CD14-positive monocyte (primary cell): ENCODE measurements around the gene FAM193A. TPM values are rescaled to one million over a fixed set of nuclear protein-coding genes. Genes with fewer than 3 reads are reported as not detected.

Experiments used
- DNase-seq, 3 donors: peaks; one replicate each; pipeline ENCODE4 v3.0.0-alpha.2; 2011 to 2022
- H2AFZ ChIP-seq: 2 replicates; pipeline ENCODE4 v1.6.0; 2012; ENCODE audit warnings: mild to moderate bottlenecking, low read depth, low read length, inconsistent platforms; ENCODE audit not compliant: insufficient read depth, poor library complexity, severe bottlenecking
- H3K27ac ChIP-seq, 2 donors: 1 replicate in 1 of 2; 2 replicates in 1 of 2; pipeline ENCODE4 v1.5.1; 2012 to 2013; ENCODE audit warnings: low read length in 2 of 2, control low read depth in 1 of 2, inconsistent platforms in 1 of 2, low read depth in 1 of 2, mild to moderate bottlenecking in 1 of 2
- H3K27me3 ChIP-seq, 2 donors: one replicate each; pipeline versions ENCODE4 v1.6.0 to v1.6.1; 2011 to 2013; ENCODE audit warnings: low read length in 2 of 2; ENCODE audit not compliant: control insufficient read depth in 2 of 2, insufficient read depth in 2 of 2
- H3K36me3 ChIP-seq, 2 donors: replicated peaks in 1 of 2; 1 replicate in 1 of 2; 2 replicates in 1 of 2; pipeline versions ENCODE4 v1.5.1 to v1.6.1; 2012 to 2013; ENCODE audit warnings: low read length in 2 of 2, control low read depth in 1 of 2, inconsistent platforms in 1 of 2, mild to moderate bottlenecking in 1 of 2; ENCODE audit not compliant: insufficient read depth in 2 of 2, control insufficient read depth in 1 of 2
- H3K4me1 ChIP-seq, 2 donors: 1 replicate in 1 of 2; 2 replicates in 1 of 2; pipeline versions ENCODE4 v1.5.1 to v1.6.1; 2012 to 2013; ENCODE audit warnings: low read length in 2 of 2, control low read depth in 1 of 2, inconsistent platforms in 1 of 2, mild to moderate bottlenecking in 1 of 2, moderate library complexity in 1 of 2; ENCODE audit not compliant: insufficient read depth in 2 of 2, control insufficient read depth in 1 of 2
- H3K4me2 ChIP-seq: replicated peaks from 2 replicates; pipeline ENCODE3; 2012; ENCODE audit warnings: low read length, moderate library complexity, mild to moderate bottlenecking; ENCODE audit not compliant: poor library complexity, severe bottlenecking; ENCODE audit errors: extremely low read depth
- H3K4me3 ChIP-seq, 3 experiments: fragments of 200-600 bp in 1 of 3; sonication (generic) in 1 of 3; replicated peaks in 1 of 3; 1 replicate in 2 of 3; 2 replicates in 1 of 3; pipeline ENCODE4 v1.5.1; 2011 to 2013; ENCODE audit warnings: low read length in 3 of 3, mild to moderate bottlenecking in 3 of 3, control low read depth in 2 of 3, low read depth in 2 of 3, inconsistent platforms in 1 of 3, moderate library complexity in 1 of 3
- H3K79me2 ChIP-seq: 2 replicates; pipeline ENCODE4 v1.6.0; 2012; ENCODE audit warnings: mild to moderate bottlenecking, control low read depth, inconsistent platforms, low read length, moderate library complexity; ENCODE audit not compliant: insufficient read depth
- H3K9ac ChIP-seq: 2 replicates; pipeline ENCODE4 v1.6.0; 2017; ENCODE audit warnings: low read length, mild to moderate bottlenecking; ENCODE audit not compliant: insufficient read depth, poor library complexity, severe bottlenecking
- H3K9me3 ChIP-seq, 2 donors: replicated peaks in 1 of 2; 1 replicate in 1 of 2; 2 replicates in 1 of 2; pipeline versions ENCODE4 v1.5.1 to v1.6.1; 2012 to 2013; ENCODE audit warnings: low read length in 2 of 2, control low read depth in 1 of 2; ENCODE audit not compliant: control insufficient read depth in 1 of 2, insufficient read depth in 1 of 2
- H4K20me1 ChIP-seq: 2 replicates; pipeline ENCODE4 v1.6.0; 2012; ENCODE audit warnings: mild to moderate bottlenecking, low read length, control low read depth, moderate library complexity; ENCODE audit not compliant: insufficient read depth
- H3K27ac Mint-ChIP-seq, 7 donors: one replicate each; pipeline ENCODE4 v1.8.0; 2020; ENCODE audit warnings: mild to moderate bottlenecking in 7 of 7, mixed read lengths in 7 of 7, moderate library complexity in 6 of 7, inconsistent platforms in 2 of 7
- H3K27me3 Mint-ChIP-seq, 3 donors: one replicate each; pipeline ENCODE4 v1.8.0; 2021 to 2022; ENCODE audit warnings: low read depth in 3 of 3, mild to moderate bottlenecking in 3 of 3, mixed read lengths in 3 of 3, moderate library complexity in 3 of 3, inconsistent platforms in 1 of 3
- H3K36me3 Mint-ChIP-seq, 2 donors: one replicate each; pipeline ENCODE4 v1.8.0; 2020; ENCODE audit warnings: mixed read lengths in 2 of 2, inconsistent platforms in 1 of 2, mild to moderate bottlenecking in 1 of 2
- H3K4me1 Mint-ChIP-seq: one replicate; pipeline ENCODE4 v1.8.0; 2020; ENCODE audit warnings: mild to moderate bottlenecking, mixed read lengths
- H3K4me3 Mint-ChIP-seq, 2 donors: one replicate each; pipeline ENCODE4 v1.8.0; 2020; ENCODE audit warnings: mild to moderate bottlenecking in 2 of 2, mixed read lengths in 2 of 2, moderate library complexity in 1 of 2
- H3K9me3 Mint-ChIP-seq, 7 donors: one replicate each; pipeline ENCODE4 v1.8.0; 2020 to 2022; ENCODE audit warnings: mixed read lengths in 7 of 7, mild to moderate bottlenecking in 6 of 7, moderate library complexity in 6 of 7, inconsistent platforms in 2 of 7
- CTCF ChIP-seq: fragments of 200-600 bp; IDR thresholded peaks from one replicate; pipeline ENCODE4 v1.8.0; 2022; ENCODE audit warnings: antibody characterized with exemption, mild to moderate bottlenecking
- WGBS: methylation state at CpG from one replicate; pipeline ENCODE4 v1.1.5; 2013; ENCODE audit warnings: missing lambda C conversion rate; ENCODE audit not compliant: insufficient coverage; 5-methylcytosine and 5-hydroxymethylcytosine counted together
- intact Hi-C, 2 donors: fragments of 100-400 bp; cut with micrococcal nuclease; formaldehyde crosslinking; loops; one replicate each; pipeline versions ENCODE4 v1.15.0 to v1.15.1; 2023
- polyA plus RNA-seq, 3 donors: library from polyadenylated mRNA; depleted of rRNA in 1 of 3; unstranded in 2 of 3; stranded (reverse) in 1 of 3; fragments of 300-500 nt in 2 of 3; fragments of >200 nt in 1 of 3; fragmentation: Illumina TruSeq in 2 of 3; gene quantifications; 1 replicate in 2 of 3; 2 replicates in 1 of 3; pipeline ENCODE4 v1.2.3, GENCODE V29; 2012 to 2021

The FAM193A gene
- polyA plus RNA-seq, 3 donors = 0.66 to 11.8 (median 0.82) TPM

DNA sequence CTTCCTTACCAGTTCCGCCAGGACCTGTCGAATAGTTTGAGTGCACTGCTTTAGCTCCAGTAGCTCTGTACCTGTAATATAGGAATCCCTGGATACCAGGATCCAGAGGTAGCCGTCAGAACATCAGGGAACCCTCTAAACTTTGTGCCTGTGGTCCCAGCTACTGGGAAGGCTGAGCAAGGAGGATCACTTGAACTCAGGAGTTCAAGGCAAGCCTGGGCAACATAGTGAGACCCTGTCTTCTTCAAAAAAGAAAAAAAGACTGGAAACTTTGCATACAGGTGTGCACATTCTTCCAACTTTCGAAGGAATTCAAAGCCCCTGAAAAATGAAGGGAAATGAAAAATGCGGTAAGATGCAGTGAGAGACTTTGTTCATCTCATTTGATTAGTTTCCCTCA, 32.6 kb upstream of the FAM193A start:
- H3K4me2 ChIP-seq = no peak overlapping the region
- intact Hi-C loops = no loop called here
- H3K4me3 Mint-ChIP-seq = no peak overlapping the region
- peaks cover 61 to 85% of the 10 kb centered on the region in 2 donors for H3K36me3 Mint-ChIP-seq
- peaks cover 0 to 5% (median 0%) of the 10 kb centered on the region in 3 donors for H3K27me3 Mint-ChIP-seq
- H3K9me3 Mint-ChIP-seq = no peaks in the 10 kb centered on the region
- H3K27me3 ChIP-seq = no peaks in the 10 kb centered on the region
- peak overlapping the region in 1 of 2 donors; percentile 56 for H3K27ac ChIP-seq
- peaks cover 69% of the 10 kb centered on the region for H3K79me2 ChIP-seq
- H3K36me3 ChIP-seq = peaks cover 43 to 88% of the 10 kb centered on the region in 2 donors
- peak overlapping the region in 4 of 7 donors; percentile 2 to 69 (median 27) for H3K27ac Mint-ChIP-seq
- DNase-seq = no peak
- TF ChIP-seq CTCF = no peak
- WGBS = 97% methylated on average over 3 of the region's 5 CpGs
- H3K4me3 ChIP-seq = no peak overlapping the region
- peaks cover 65% of the 10 kb centered on the region for H4K20me1 ChIP-seq
- no peak overlapping the region for H2AFZ ChIP-seq
- H3K4me1 Mint-ChIP-seq = no peaks in the 10 kb centered on the region
- no peaks in the 10 kb centered on the region for H3K9me3 ChIP-seq
- H3K4me1 ChIP-seq = no peaks in the 10 kb centered on the region
- no peak overlapping the region for H3K9ac ChIP-seq

DNA sequence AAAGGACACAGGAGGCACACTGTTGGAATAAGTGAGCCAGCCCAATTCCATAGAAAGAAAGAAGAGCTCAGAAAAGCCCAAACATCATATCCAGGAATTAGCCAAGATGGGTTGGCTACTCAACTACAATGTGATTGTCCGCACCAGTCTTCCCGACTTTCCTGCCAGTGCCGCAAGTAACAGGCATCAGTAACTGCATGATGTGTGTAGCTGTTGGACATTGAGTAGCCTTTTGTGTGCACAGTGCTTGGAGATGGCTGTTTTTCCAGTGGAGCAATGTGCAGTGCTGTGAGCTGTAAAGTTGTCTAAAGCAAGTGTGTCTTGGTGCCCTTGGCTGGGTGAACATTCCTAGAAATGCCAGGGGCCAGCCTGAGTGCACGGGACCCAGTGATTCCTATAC, 29.2 kb upstream of the FAM193A start:
- intact Hi-C loops = no loop called here
- no peak for DNase-seq
- WGBS = 98% methylated on average over 4 of the region's 4 CpGs
- peaks cover 42 to 85% of the 10 kb centered on the region in 2 donors for H3K36me3 ChIP-seq
- H3K9me3 Mint-ChIP-seq = no peaks in the 10 kb centered on the region
- TF ChIP-seq CTCF = no peak
- no peaks in the 10 kb centered on the region for H3K4me1 ChIP-seq
- peaks cover 57% of the 10 kb centered on the region for H3K79me2 ChIP-seq
- peak overlapping the region in 2 of 7 donors; percentile 13 to 28 for H3K27ac Mint-ChIP-seq
- no peaks in the 10 kb centered on the region for H3K9me3 ChIP-seq
- H3K9ac ChIP-seq = no peak overlapping the region
- H3K36me3 Mint-ChIP-seq = peaks cover 57 to 81% of the 10 kb centered on the region in 2 donors
- no peaks in the 10 kb centered on the region for H3K27me3 Mint-ChIP-seq
- no peak overlapping the region for H3K4me3 ChIP-seq
- H3K27me3 ChIP-seq = no peaks in the 10 kb centered on the region
- peaks cover 74% of the 10 kb centered on the region for H4K20me1 ChIP-seq
- H3K27ac ChIP-seq = peak overlapping the region in 1 of 2 donors; percentile 10
- H3K4me2 ChIP-seq = no peak overlapping the region
- H2AFZ ChIP-seq = no peak overlapping the region
- H3K4me1 Mint-ChIP-seq = no peaks in the 10 kb centered on the region
- no peak overlapping the region for H3K4me3 Mint-ChIP-seq
